GM12892 (cell line): ENCODE data around the gene ZNF446. TPM values are rescaled to one million over a fixed set of nuclear protein-coding genes. Genes with fewer than 3 reads are reported as not detected.
"Not testable (repeated sequence)": the region's sequence is repeated elsewhere in the genome, so short reads cannot be mapped to it uniquely, and the experiment has no call there.

ENCODE experiments used
- DNase-seq: peaks from one replicate; pipeline ENCODE4 v3.0.0; 2011; ENCODE audit not compliant: insufficient read length
- FAIRE-seq: peaks from 2 replicates; lab custom pipeline; 2011; peaks lifted over from hg19 to GRCh38; lab: Jason Lieb, UNC
- POLR2A ChIP-seq: IDR thresholded peaks from 2 replicates; pipeline ENCODE4 v1.6.1; 2011; ENCODE audit warnings: low read depth, low read length, control low read depth
- POLR2AphosphoS5 ChIP-seq: IDR thresholded peaks from 2 replicates; pipeline ENCODE4 v1.6.1; 2011; ENCODE audit warnings: low read depth, low read length, control low read depth
- TAF1 ChIP-seq: IDR thresholded peaks from 2 replicates; pipeline ENCODE4 v1.6.1; 2011; ENCODE audit warnings: low read depth, mild to moderate bottlenecking, control low read depth, low read length, borderline replicate concordance
- polyA plus RNA-seq: library from polyadenylated mRNA; unstranded; fragments of >200 nt; gene quantifications from one replicate; pipeline ENCODE4 v1.2.1, GENCODE V29; 2012; ENCODE audit warnings: missing spikeins, inconsistent platforms; ENCODE audit not compliant: missing spikeins

ZNF446 gene
- polyA plus RNA-seq: 4.9 TPM

DNA sequence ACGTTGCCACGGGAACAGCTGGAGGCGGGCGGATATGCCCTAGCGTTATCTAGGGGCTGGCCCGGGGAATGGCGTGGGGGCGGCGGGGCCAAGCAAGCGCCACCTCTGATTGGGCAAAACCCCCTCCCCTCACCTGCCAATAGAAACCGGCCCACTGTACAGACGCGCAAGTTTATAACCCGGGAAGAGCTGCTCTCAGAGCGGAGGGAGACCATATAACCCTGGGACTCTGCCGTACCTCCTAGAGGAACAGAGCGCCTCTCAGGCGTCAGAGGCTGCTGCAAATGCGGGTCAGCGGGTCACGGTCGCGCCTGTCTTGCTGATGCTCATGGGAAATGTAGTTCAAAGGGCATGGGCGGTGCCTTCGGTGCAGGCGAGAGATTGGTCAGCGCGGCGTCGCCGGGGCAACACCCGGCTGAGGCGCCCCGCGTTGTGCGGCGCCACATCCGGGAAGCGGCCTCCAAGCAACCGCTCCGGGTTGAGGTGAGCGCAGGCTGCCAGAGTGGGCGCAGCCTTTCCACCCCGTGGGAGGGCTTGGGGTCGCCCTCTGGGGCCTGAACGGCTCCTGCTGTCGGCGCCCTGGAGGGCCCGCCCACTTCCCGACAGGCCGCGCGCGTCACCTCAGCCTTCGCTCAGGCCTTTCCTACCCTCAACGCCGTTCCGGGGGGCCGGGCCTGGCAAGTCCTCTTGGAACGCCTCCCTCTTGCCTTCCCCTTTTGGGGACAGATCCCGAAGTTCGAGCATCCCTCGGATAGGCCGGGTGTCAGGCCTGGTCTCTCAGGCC is at the start of gene ZNF446:
ZNF446 (plus strand) TSS at position 639 of the 784 bp plus-strand sequence. CDS start 867 bp downstream, outside the sequence.
- DNase-seq: peak; percentile 99
- peak; percentile 100 for FAIRE-seq
- TF ChIP-seq POLR2A (peak; percentile 68; the same call in 1 of the 2 replicates), POLR2AphosphoS5 (peak; percentile 18; the same call in 1 of the 2 replicates), TAF1 (no peak)

DNA sequence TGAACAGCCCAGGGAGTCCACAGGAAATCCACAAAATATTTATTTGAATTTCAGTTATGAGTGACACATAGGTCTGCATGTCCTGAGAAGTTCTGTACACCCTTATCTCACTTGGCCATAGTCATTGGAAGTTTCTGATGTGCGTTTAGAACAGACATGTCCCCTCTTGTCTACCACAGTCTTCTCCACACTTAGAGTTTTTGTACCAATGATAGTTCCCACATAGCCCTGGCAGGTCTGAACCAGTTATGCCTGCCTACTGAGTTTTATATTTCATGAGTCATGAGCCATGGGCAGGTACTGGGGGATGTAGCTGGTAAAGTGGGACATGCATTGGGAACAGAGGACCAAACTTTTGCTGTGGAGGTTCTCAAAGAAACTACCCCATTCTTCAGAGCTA is 47.5 kb upstream of the ZNF446 start:
- FAIRE-seq (no peak), DNase-seq (no peak)
- no peak for TF ChIP-seq POLR2A
- TF ChIP-seq POLR2AphosphoS5: no peak
- no peak for TF ChIP-seq TAF1

DNA sequence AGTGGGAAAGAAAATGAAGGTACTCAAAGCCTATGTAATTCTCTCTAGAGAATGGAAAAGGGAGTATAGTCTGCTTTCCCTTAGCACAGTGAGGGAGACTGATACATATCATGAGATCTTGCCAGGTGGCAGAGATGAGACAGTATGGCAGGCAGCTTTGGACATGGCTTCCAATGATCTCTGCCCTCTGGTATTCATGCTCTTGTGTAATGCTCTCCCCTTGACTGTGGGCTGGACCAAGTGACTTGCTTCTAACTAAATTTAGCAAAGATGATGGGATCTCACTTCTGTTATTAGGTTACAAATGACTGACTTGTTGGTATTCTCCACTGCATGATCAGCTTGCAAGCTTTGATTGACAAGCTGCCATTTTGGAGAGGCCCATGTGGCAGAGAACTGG is 46.4 kb upstream of the ZNF446 start:
- FAIRE-seq (no peak), DNase-seq (no peak)
- TF ChIP-seq TAF1: no peak
- TF ChIP-seq POLR2AphosphoS5: no peak
- no peak for TF ChIP-seq POLR2A

DNA sequence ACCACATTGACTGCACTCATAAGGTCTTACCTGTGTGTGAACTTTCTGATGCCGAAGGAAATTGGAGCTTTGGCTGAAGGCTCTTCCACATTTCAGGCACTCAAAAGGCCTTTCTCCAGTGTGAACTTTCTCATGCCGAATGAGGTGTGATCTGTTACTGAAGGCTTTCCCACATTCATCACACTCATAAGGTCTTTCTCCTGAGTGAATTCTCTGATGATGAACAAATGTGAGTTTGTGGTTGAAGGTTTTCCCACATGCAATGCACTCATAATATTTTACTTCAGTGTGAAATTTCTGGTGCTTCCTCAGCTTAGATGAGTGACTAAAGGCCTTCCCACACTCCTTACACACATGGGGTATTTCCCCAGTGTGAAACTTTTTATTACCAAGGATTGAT is 41.9 kb upstream of the ZNF446 start:
- DNase-seq (no peak), FAIRE-seq (no peak)
- TF ChIP-seq TAF1 (no peak), POLR2A (no peak), POLR2AphosphoS5 (no peak)

DNA sequence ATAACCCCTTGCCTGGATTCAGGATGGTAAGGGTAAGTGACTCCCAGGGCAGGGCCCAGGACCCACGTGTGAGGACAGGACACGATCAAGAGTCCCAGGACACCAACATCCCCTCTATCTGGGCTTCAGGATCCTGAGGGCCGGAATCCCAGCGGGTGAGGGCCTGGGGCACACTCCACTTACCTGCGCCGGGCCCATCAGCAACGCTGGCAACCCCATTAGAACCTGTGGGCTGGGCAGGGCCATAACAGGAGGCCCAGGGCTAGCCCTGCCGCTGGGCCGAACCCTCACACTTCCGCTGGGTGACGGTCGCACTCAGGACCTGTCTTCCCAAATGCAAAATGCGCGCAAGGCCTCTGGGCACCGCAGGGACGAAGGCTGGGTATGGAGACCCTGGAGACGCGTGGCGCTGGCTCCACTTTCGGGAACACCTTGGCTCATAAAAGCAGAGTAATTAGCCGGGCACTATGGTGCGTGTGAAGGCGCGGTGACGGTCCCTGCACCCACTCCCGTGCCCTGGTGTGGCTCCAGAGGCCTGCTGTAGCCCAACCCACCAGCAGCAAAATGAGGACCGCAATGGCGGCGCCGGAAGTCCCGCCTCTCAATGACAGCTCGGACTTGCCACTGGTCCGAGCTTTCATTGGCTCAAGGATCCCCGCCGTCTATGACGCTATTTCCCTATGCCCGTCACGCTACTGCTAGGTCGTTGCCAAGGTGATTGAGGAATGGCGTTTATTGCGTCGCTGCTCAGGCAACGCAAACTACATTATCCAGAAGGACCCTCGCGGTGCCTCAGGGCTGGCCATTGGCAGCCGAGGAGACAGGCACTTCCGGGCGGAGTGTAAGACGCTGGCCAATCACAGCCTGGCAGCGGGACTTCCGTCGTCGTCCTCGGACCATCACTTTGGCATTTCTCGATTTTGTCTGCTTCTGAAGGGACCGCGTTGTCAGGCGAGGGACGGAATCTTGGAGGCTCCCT is 36.3 kb upstream of the ZNF446 start, which contains the start of gene ZNF132:
ZNF132 (minus strand) TSS at position 578 of the 979 bp plus-strand sequence; CDS start at position 246, 332 bp downstream.
- peak; percentile 90 for DNase-seq
- FAIRE-seq: peak; percentile 97
- TF ChIP-seq TAF1: no peak
- no peak for TF ChIP-seq POLR2A
- TF ChIP-seq POLR2AphosphoS5: no peak

DNA sequence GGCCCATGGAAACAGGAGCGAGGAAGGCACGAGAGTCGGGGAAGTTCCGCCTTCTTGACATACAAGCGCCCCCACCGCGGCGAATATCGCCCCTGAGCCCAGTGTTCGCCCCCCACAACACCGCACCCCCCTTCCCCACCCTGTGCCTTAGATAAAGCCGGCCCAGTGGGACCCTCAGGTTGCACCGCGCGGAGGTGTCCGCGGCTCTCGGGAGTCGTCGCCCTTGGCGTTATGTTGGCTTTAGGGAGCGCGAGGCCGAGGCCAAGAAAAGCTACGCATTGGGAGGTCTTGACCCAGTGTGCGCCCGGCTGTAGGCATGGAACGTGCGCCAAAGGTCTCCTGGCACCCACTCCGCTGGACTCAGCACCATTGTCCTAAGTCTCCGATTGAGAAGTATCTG is 35.6 kb upstream of the ZNF446 start:
- DNase-seq (no peak), FAIRE-seq (no peak)
- TF ChIP-seq TAF1: no peak
- TF ChIP-seq POLR2AphosphoS5: no peak
- no peak for TF ChIP-seq POLR2A

DNA sequence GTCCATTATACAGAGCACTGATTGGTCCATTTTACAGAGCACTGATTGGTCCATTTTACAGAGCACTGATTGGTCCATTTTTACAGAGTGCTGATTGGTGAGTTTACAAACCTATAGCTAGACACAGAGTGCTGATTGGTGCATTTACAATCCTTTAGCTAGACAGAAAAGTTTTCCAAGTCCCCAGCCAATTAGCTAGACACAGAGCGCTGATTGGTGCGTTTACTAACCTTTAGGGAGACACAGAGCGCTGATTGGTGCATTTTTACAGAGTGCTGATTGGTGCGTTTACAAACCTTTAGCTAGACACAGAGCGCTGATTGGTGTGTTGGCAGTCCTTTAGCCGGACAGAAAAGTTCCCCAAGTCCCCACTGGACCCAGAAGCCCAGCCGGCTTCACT is 33.2 kb upstream of the ZNF446 start:
- DNase-seq, FAIRE-seq: not testable (repeated sequence)

DNA sequence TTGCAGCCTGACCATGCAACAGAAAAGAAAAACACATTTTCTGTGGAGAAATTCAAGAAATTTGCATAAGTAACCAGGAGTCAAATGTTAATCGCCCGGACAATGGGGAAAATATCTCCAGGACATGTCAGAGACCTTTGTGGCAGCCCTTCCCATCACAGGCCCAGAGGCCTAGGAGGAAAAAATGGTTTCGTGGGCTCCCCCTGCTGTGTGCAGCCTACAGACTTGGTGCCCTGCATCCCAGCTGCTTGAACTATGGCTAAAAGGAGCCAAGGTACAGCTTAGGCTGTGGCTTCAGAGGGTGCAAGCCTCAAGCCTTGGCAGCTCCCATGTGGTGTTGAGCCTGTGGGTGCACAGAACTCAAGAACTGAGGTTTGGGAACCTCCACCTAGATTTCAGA is 27.3 kb upstream of the ZNF446 start:
- not testable (repeated sequence) for DNase-seq, FAIRE-seq

DNA sequence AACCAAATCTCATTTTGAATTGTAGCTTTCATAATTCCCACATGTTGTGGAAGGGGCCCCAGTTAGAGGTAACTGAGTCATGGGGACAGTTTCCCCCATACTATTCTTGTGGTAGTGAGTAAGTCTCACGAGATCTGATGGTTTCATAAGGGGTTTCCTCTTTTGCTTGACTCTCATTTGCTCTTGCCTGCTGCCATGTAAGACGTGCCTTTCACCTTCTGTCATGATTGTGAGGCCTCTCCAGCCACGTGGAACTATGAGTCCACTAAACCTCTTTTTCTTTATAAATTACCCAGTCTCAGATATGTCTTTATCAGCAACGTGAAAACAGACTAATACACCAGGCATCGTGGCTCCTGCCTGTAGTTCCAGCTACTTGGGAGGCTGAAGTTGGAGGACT is 26.2 kb upstream of the ZNF446 start:
- DNase-seq, FAIRE-seq: not testable (repeated sequence)

DNA sequence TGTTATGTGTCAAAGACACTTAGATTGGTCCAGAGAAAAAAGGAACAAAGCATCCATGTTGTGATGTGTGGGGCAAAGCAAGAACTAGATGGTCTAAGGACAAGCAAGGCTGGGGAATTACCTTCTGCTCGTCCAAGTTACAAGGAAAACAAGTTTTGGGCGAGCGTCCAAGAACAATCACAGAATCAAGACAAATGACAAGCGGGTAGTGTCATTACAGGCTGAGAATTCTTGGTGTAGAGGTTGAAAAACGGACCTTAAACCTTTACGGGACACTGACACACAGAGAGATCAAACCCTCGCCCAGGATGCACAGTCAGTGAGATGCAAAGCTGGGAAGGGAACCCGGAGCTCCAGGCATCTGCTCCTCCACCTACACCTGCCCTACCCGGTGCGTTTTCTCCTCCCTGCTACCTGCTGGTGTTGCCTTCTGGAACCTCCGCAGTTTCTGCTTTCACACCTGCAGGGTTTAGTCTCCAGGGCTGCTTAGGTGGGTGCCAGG is 25.2 kb upstream of the ZNF446 start:
- no peak for FAIRE-seq
- DNase-seq: no peak
- TF ChIP-seq POLR2A (no peak), POLR2AphosphoS5 (no peak), TAF1 (no peak)

DNA sequence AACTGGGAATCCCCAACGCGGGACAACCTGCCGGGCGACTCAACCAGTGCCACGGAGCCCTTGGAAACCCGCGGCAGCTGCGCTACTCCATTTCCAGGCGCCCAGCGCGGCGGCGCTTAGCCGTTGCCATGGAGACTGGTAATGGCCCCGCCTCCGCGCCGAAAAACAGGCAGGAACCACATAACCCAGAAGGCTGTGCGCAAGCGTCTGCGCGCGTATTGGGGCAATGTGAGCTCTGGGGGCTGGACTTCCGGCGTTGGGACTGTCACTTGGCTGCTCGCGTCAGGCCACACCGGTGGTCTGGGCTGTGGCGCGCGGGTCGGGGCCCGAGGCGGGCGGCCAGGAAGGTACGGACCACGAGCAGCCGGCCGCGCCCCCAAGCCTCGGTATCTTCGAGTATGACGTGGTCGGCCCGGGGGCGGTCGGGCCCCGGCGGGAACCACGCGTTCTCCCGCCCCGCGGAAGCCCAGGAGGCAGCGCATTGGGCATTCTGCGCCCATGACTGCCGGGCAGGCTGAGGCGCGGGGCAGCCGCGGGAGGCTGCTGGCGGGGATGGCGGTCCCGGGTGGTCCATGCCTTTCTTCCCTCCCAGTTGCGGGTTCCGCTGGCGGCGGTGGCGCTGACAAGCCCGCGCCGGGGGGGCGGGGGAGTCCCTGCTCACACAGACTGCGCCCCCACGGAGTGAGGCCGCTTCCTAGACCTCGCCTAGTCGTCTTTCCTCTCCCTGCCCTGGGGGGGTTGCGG is 24.6 kb upstream of the ZNF446 start, which contains the start of gene ZNF324B:
ZNF324B (plus strand) TSS at position 265 of the 744 bp plus-strand sequence. CDS start 2,080 bp downstream, outside the sequence.
- DNase-seq (peak; percentile 98), FAIRE-seq (peak; percentile 89)
- TF ChIP-seq POLR2AphosphoS5 (peak; percentile 45; the same call in 1 of the 2 replicates), TAF1 (0 out of 2 replicates have a peak, but pooled peaks have one; percentile 19), POLR2A (peak; percentile 66; the same call in 1 of the 2 replicates)
